GM12874 (cell line): ENCODE results near the gene DERL3.

ENCODE experiments used
- CTCF ChIP-seq: IDR thresholded peaks from 2 replicates; pipeline ENCODE4 v1.5.1; 2011; ENCODE audit warnings: low read depth, mild to moderate bottlenecking, control low read depth, low read length, moderate library complexity; ENCODE audit not compliant: insufficient read depth

The DERL3 gene

GRCh38 chr22:23838681-23839468 lies at the start of gene DERL3:
Gene DERL3, minus strand, starts transcription at chr22:23839006. Its CDS starts 19 bp downstream, at chr22:23838987.
- TF ChIP-seq CTCF = no peak

- TF ChIP-seq CTCF = no peak
These were observed 45.3 kb upstream of the DERL3 start for GRCh38 chr22:23884140-23884539.

- TF ChIP-seq CTCF = no peak
These were observed 44.9 kb upstream of the DERL3 start for GRCh38 chr22:23883658-23884057.

- TF ChIP-seq CTCF = no peak
These were observed 43.6 kb upstream of the DERL3 start for GRCh38 chr22:23882370-23882769.

GRCh38 chr22:23878219-23878618 lies 39.4 kb upstream of the DERL3 start:
- TF ChIP-seq CTCF = no peak

GRCh38 chr22:23877566-23877965 lies 38.8 kb upstream of the DERL3 start:
- no peak for TF ChIP-seq CTCF

GRCh38 chr22:23875801-23876200 lies 37.0 kb upstream of the DERL3 start:
- TF ChIP-seq CTCF = no peak
